Right lobe of liver (tissue), 6 donors: Measurements from ENCODE around the gene TRIM2. TPM values are rescaled to one million over a fixed set of nuclear protein-coding genes. Genes with fewer than 3 reads are reported as not detected.

Source experiments
- ATAC-seq, 4 donors: fragments of 200-7000 bp; cut with Tn5 transposase; one replicate each; pipeline ENCODE4 v1.9.1; 2020; ENCODE audit warnings: mild to moderate bottlenecking in 4 of 4, moderate library complexity in 4 of 4
- DNase-seq, 3 donors: peaks; one replicate each; pipeline ENCODE4 v3.0.0-alpha.2; 2020
- H3K27ac ChIP-seq, 3 donors: fragments of 200-600 bp; one replicate each; pipeline ENCODE4 v1.8.0; 2022
- H3K27me3 ChIP-seq, 2 donors: fragments of 200-600 bp; one replicate each; pipeline ENCODE4 v1.8.0; 2022
- H3K36me3 ChIP-seq, 4 donors: fragments of 200-600 bp; sonication (generic) in 1 of 4; one replicate each; pipeline versions ENCODE4 v1.5.1 to v1.8.0; 2017 to 2022; ENCODE audit warnings: control low read depth in 1 of 4
- H3K4me1 ChIP-seq, 4 donors: fragments of 200-600 bp; sonication (generic) in 1 of 4; one replicate each; pipeline versions ENCODE4 v1.5.1 to v1.8.0; 2017 to 2022; ENCODE audit warnings: control low read depth in 1 of 4
- H3K4me3 ChIP-seq, 3 donors: fragments of 200-600 bp; one replicate each; pipeline ENCODE4 v1.8.0; 2022
- H3K9me3 ChIP-seq, 4 donors: fragments of 200-600 bp; sonication (generic) in 1 of 4; one replicate each; pipeline versions ENCODE4 v1.5.1 to v1.8.0; 2017 to 2022; ENCODE audit warnings: control low read depth in 1 of 4
- POLR2A ChIP-seq: fragments of 450-650 bp; IDR thresholded peaks from one replicate; pipeline ENCODE4 v1.6.1; 2017; ENCODE audit warnings: antibody characterized with exemption, mild to moderate bottlenecking
- WGBS: methylation state at CpG from one replicate; pipeline ENCODE4 v1.1.6; 2018; ENCODE audit warnings: low coverage, low lambda C conversion rate; ENCODE audit not compliant: insufficient coverage; ENCODE audit errors: missing lambda C conversion rate; 5-methylcytosine and 5-hydroxymethylcytosine counted together
- intact Hi-C, 2 donors: fragments of 100-400 bp; cut with DNase I; formaldehyde crosslinking; loops; one replicate each; pipeline versions ENCODE4 v1.11.2 to v1.14.1; 2022
- total RNA-seq, 6 experiments: library from RNA; depleted of rRNA in 2 of 6; stranded (reverse); fragments of >200 nt in 2 of 6; fragmentation: NEBNext Ultra II Directional in 3 of 6; extraction: Animal tissue kit (Norgen Biotek cat#: 25700) in 3 of 6; gene quantifications; one replicate each; pipeline versions ENCODE4 v1.1.0 to v1.2.4, GENCODE V29; 2016 to 2023
- TF ChIP-seq, protein P1 (sequence below), 4 donors: fragments of 200-600 bp in 3 of 4; fragments of 450-650 bp in 1 of 4; IDR thresholded peaks; one replicate each; pipeline versions ENCODE4 v1.5.1 to v1.8.0; 2016 to 2022; ENCODE audit warnings: antibody characterized with exemption in 4 of 4, mild to moderate bottlenecking in 2 of 4
- donor health status: DM: no; HTN: yes; CAD: no.
- donor health status: DM: no; HTN: no; CAD: no.
- donor health status: DM: no; HTN: no; CAD: no.
- donor health status: DM: no; HTN: yes; CAD: no.
- donor health status: DM: no; HTN: yes; CAD: no.

The TRIM2 gene
- total RNA-seq, 6 experiments from 2014 or later = 8.9 to 17.5 (median 10.0) TPM

DNA sequence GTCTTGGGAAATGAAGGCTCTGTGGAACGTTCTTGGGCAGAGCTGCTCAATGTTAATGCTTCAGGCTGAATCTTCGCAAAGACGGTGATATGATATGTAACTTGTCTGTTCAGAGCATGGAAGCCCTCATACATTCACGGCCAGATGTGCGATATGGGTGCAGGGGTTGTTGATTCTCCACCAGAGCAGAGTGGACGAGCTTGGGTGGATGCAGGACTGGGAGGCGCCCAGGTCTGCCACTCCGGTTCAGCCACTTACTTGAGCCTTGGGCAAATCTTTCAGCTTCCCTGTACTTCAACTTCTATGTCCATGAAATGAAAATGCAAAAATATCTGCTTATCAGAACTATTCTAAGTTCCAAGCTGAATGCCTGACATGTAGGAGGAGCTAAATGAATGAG, 92.9 kb downstream of the TRIM2 start:
- intact Hi-C loops = no loop called here
- Histone ChIP-seq H3K4me1 (no peaks in the 10 kb centered on the region), H3K4me3 (no peak overlapping the region), H3K27ac (no peak overlapping the region), H3K9me3 (peaks cover 0 to 4% (median 0%) of the 10 kb centered on the region in 4 donors), H3K27me3 (no peaks in the 10 kb centered on the region), H3K36me3 (no peaks in the 10 kb centered on the region)
- WGBS = 93% methylated on average over 2 of the region's 8 CpGs
- no peak for TF ChIP-seq POLR2A
- TF ChIP-seq, protein P1, sequence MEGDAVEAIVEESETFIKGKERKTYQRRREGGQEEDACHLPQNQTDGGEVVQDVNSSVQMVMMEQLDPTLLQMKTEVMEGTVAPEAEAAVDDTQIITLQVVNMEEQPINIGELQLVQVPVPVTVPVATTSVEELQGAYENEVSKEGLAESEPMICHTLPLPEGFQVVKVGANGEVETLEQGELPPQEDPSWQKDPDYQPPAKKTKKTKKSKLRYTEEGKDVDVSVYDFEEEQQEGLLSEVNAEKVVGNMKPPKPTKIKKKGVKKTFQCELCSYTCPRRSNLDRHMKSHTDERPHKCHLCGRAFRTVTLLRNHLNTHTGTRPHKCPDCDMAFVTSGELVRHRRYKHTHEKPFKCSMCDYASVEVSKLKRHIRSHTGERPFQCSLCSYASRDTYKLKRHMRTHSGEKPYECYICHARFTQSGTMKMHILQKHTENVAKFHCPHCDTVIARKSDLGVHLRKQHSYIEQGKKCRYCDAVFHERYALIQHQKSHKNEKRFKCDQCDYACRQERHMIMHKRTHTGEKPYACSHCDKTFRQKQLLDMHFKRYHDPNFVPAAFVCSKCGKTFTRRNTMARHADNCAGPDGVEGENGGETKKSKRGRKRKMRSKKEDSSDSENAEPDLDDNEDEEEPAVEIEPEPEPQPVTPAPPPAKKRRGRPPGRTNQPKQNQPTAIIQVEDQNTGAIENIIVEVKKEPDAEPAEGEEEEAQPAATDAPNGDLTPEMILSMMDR (IDR thresholded peaks at IDR 0.05) = no peak
- ATAC-seq (no peak), DNase-seq (no peak)

DNA sequence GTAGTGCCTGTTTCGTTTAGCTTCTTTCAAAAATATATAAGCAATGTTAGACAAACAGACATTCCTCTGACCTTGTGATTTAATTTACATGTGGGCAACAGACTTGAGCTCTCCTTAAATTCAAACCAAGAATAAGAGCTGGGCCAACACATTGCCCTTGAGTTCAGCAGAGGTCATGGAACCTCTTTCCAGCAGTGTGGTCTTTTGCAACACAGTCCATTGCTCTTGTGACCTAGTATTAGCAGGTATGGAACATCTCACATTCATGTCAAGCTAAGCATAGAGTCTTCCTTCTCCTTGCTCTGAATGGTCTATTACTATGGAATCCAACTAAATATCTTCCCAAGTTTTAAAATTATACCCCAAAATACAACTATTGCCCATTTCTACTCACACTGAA, 106.5 kb downstream of the TRIM2 start:
- no peak overlapping the region for H3K27ac ChIP-seq
- WGBS = 79% methylated on average over 1 of the region's 1 CpG
- H3K36me3 ChIP-seq = no peaks in the 10 kb centered on the region
- no peak overlapping the region for H3K4me3 ChIP-seq
- peak; percentile 49 to 97 (median 84) for ATAC-seq
- DNase-seq = no peak
- intact Hi-C loops = no loop called here
- H3K27me3 ChIP-seq = no peaks in the 10 kb centered on the region
- H3K9me3 ChIP-seq = no peaks in the 10 kb centered on the region
- TF ChIP-seq POLR2A = no peak
- TF ChIP-seq, protein P1 (IDR thresholded peaks at IDR 0.05) = no peak
- H3K4me1 ChIP-seq = peaks cover 0 to 9% (median 0%) of the 10 kb centered on the region in 4 donors

DNA sequence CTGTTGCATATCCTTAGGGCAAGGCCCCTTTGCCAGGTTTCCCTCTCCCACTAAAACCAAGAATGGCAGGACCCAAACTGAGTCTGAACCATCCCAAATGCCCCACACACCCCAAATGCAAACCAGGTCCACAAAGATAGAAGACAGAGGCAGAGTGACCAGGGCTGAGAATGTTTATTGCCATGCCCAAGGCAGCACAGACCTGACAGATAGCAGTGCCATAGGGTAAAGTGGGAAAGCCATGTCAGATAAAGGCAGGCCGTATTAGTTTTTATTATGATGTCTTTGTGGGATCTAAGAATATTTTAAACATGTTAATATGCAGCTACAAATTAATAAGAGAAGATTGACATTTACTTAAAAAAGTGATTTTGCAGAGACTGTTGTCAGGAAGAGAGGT, 110.7 kb downstream of the TRIM2 start:
- ATAC-seq = no peak
- Histone ChIP-seq H3K27ac (no peak overlapping the region), H3K4me1 (peaks cover 0 to 9% (median 0%) of the 10 kb centered on the region in 4 donors), H3K9me3 (no peaks in the 10 kb centered on the region), H3K27me3 (no peaks in the 10 kb centered on the region), H3K4me3 (no peak overlapping the region), H3K36me3 (no peaks in the 10 kb centered on the region)
- DNase-seq = no peak
- TF ChIP-seq POLR2A = no peak
- TF ChIP-seq, protein P1 (IDR thresholded peaks at IDR 0.05) = no peak
- intact Hi-C loops = loop anchor here in 1 of 2 donors (5.0 kb wide), 2 partner anchors 108 to 168 kb away; no protein-coding TSS in a partner anchor
- WGBS = 100% methylated on average over 1 of the region's 1 CpG

DNA sequence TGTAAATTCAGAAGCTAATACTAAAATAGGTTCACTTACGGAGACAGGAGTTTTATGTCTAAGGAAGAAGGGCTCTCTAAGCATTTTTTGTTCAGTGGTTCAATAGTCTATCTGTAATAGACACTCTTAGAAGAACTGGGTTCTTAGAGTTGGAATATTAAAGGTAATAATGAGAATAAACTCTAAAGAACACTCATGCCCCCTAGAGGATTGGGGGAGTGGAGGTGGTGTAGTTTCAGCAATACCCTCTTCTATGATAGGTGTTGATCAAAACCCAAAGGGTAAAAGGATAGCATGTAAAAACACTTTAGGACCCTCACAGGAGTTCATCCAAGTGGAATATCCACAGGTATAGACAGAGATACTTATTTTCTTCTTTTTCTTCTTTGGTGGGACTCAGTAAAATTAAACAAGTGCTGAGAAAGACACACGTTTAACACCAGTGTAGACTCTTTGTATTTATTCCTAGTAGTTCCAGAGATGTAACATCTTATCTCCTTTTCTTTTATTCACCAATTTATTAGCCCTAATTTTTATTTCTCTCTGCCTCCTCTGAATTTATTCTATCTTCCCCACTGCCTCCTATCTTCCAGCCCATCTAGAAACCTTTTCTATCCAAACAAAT, 114.6 kb downstream of the TRIM2 start:
- 81% methylated on average over 2 of the region's 2 CpGs for WGBS
- H3K36me3 ChIP-seq = no peaks in the 10 kb centered on the region
- intact Hi-C loops = loop anchor here in 1 of 2 donors (5.0 kb wide), 2 partner anchors 112 to 172 kb away; no protein-coding TSS in a partner anchor

More for the DNA sequence above, 114.6 kb downstream of the TRIM2 start:
- no peaks in the 10 kb centered on the region for H3K4me1 ChIP-seq
- DNase-seq = no peak
- no peak overlapping the region for H3K27ac ChIP-seq
- no peak overlapping the region for H3K4me3 ChIP-seq
- TF ChIP-seq POLR2A = no peak
- TF ChIP-seq, protein P1 (IDR thresholded peaks at IDR 0.05) = peak; percentile 75 to 84 (median 80)
- ATAC-seq = peak; percentile 88 to 92 (median 90)
- no peaks in the 10 kb centered on the region for H3K27me3 ChIP-seq
- H3K9me3 ChIP-seq = no peaks in the 10 kb centered on the region
